Gastroesophageal sphincter (tissue), 3 donors: ENCODE data around the gene OR10G7.

Experiments
- EP300 ChIP-seq: sonication (generic); formaldehyde crosslinking; IDR thresholded peaks from one replicate; pipeline ENCODE4 v1.6.1; 2017; ENCODE audit warnings: antibody characterized with exemption, mild to moderate bottlenecking
- POLR2A ChIP-seq, 2 donors: fragments of 450-650 bp; IDR thresholded peaks; one replicate each; pipeline ENCODE4 v1.6.1; 2017; ENCODE audit warnings: antibody characterized with exemption in 2 of 2, mild to moderate bottlenecking in 2 of 2, moderate library complexity in 1 of 2
- POLR2AphosphoS5 ChIP-seq: sonication (generic); formaldehyde crosslinking; IDR thresholded peaks from one replicate; pipeline ENCODE4 v1.6.1; 2017; ENCODE audit warnings: antibody characterized with exemption
- TF ChIP-seq, protein P1 (sequence below), 4 experiments: fragments of 200-600 bp in 2 of 4; fragments of 450-650 bp in 2 of 4; sonication (generic) in 1 of 4; IDR thresholded peaks; one replicate each; pipeline ENCODE4 v1.5.1; 2017 to 2019; ENCODE audit warnings: antibody characterized with exemption in 4 of 4, mild to moderate bottlenecking in 2 of 4, moderate library complexity in 2 of 4

DNA sequence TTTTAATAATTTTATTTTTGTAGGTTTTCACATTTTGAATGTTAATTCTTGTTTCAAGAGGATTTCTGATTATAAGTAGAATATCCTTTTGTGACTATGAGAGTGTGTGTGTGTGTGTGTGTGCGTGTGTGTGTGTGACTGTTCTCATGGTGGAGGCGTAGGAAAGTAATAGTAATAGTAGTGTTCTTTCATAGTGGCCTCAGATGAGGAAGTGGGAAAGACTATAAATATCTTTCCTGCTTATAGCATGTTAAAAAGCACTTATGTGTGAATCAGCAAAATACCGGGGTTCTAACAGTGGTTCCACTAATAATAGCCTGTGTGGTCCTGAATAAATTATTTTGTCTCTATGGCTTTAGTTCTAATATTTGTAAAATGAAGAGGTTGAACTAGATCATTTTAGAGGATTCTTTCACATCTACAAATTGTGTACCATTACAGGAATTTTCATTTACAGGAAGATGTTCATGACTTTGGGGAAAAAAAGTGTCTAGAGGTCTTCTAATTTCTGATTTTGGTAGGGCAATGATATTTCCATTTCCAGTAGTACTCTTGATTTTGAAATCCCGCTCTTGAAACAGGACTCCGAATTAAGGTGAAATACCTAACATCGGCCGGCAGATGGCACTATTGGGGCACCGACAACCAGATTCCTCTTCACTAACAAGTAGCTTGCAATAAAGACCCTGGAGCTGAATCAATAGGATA lies 29.9 kb upstream of the OR10G7 start:
- no peak for TF ChIP-seq POLR2A (IDR thresholded peaks at IDR 0.05)
- TF ChIP-seq, protein P1, sequence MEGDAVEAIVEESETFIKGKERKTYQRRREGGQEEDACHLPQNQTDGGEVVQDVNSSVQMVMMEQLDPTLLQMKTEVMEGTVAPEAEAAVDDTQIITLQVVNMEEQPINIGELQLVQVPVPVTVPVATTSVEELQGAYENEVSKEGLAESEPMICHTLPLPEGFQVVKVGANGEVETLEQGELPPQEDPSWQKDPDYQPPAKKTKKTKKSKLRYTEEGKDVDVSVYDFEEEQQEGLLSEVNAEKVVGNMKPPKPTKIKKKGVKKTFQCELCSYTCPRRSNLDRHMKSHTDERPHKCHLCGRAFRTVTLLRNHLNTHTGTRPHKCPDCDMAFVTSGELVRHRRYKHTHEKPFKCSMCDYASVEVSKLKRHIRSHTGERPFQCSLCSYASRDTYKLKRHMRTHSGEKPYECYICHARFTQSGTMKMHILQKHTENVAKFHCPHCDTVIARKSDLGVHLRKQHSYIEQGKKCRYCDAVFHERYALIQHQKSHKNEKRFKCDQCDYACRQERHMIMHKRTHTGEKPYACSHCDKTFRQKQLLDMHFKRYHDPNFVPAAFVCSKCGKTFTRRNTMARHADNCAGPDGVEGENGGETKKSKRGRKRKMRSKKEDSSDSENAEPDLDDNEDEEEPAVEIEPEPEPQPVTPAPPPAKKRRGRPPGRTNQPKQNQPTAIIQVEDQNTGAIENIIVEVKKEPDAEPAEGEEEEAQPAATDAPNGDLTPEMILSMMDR (IDR thresholded peaks at IDR 0.05): peak; percentile 56 to 81 (median 66)
- no peak for TF ChIP-seq EP300
- no peak for TF ChIP-seq POLR2AphosphoS5
